ENCODE results near the gene JARID2. TPM values are rescaled to one million over a fixed set of nuclear protein-coding genes. Genes with fewer than 3 reads are reported as not detected.

Gene JARID2
- total and polyA plus RNA-seq, 3 experiments from 2014 or later: 12.0 to 25.5 (median 25.0) TPM

DNA sequence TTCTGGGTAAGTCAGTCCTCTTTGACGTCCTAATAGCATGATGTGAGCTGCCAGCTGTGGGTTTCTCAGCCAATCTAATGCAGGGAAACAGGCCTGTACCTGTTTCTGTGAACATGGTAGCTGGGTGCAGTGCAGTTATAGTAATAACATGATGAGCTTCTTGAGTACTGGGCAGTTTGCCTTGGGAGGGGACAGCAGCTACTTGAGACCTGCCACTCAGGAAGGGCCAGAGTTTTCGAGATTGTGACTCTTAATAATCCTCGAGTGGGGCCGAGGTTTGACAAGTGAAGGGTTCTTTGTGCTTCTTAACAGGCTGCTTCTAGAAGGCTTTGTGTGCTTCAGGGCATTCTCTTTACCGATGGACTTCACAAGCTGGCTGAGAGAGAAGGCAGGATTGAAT lies 180.1 kb downstream of the JARID2 start:
- Histone ChIP-seq H3K4me1 (ENCODE audit: insufficient read depth, low read length) (peaks cover 44% of the 10 kb centered on the region), H3K36me3 (ENCODE audit: insufficient read depth, low read length) (no peaks in the 10 kb centered on the region), H3K27me3 (ENCODE audit: insufficient read depth, low read length, poor library complexity, severe bottlenecking) (no peaks in the 10 kb centered on the region), H3K9me3 (ENCODE audit: low read length) (no peaks in the 10 kb centered on the region), H3K27ac (ENCODE audit: low read depth, low read length) (no peak overlapping the region), H3K4me3 (ENCODE audit: low read length) (no peak overlapping the region)
- H3K4me1 Mint-ChIP-seq: peaks cover 79 to 93% (median 92%) of the 10 kb centered on the region in 3 donors
- DNase-seq: no peak
- H3K27me3 Mint-ChIP-seq: no peaks in the 10 kb centered on the region
- peak overlapping the region in 1 of 8 donors; percentile 17 for H3K27ac Mint-ChIP-seq
- peaks cover 0 to 2% (median 0%) of the 10 kb centered on the region in 5 donors for H3K9me3 Mint-ChIP-seq
- peaks cover 0 to 7% (median 5%) of the 10 kb centered on the region in 3 donors for H3K36me3 Mint-ChIP-seq
- no peak overlapping the region for H3K4me3 Mint-ChIP-seq
- POLR2A ChIA-PET: no interaction called here
- CTCF ChIA-PET: no interaction called here

GRCh38 chr6:15426395-15426794 lies 180.5 kb downstream of the JARID2 start:
- Histone ChIP-seq H3K4me3 (ENCODE audit: low read length) (no peak overlapping the region), H3K27me3 (ENCODE audit: insufficient read depth, low read length, poor library complexity, severe bottlenecking) (no peaks in the 10 kb centered on the region), H3K9me3 (ENCODE audit: low read length) (no peaks in the 10 kb centered on the region), H3K27ac (ENCODE audit: low read depth, low read length) (no peak overlapping the region), H3K4me1 (ENCODE audit: insufficient read depth, low read length) (peaks cover 40% of the 10 kb centered on the region), H3K36me3 (ENCODE audit: insufficient read depth, low read length) (no peaks in the 10 kb centered on the region)
- Mint-ChIP-seq H3K4me1 (peaks cover 79 to 93% (median 92%) of the 10 kb centered on the region in 3 donors), H3K27me3 (no peaks in the 10 kb centered on the region), H3K9me3 (no peaks in the 10 kb centered on the region), H3K27ac (peak overlapping the region in 1 of 8 donors; percentile 12), H3K4me3 (no peak overlapping the region), H3K36me3 (peaks cover 0 to 7% (median 5%) of the 10 kb centered on the region in 3 donors)
- no peak for DNase-seq
- ChIA-PET CTCF (no interaction called here), POLR2A (no interaction called here)

DNA sequence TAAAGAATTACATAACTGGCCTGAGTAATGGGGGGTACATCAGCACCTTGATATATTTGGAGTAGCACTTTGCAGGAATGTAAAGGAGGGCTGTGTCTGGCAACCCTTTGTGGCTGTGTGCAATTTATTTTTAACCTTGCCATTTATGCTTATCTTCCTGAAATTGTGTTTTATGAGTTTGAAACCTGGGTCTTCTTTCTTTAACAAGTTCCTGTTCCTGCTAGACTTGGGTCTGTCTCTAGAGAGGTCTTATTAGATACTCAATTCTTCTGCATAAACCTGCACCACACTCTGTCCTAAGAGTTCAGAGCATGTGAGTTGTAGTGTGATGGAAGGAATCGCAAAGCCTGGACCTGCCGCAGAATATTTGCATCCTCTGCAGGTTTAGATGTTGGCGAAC lies 181.0 kb downstream of the JARID2 start:
- H3K36me3 Mint-ChIP-seq: peaks cover 0 to 7% (median 5%) of the 10 kb centered on the region in 3 donors
- peaks cover 79 to 93% (median 92%) of the 10 kb centered on the region in 3 donors for H3K4me1 Mint-ChIP-seq
- POLR2A ChIA-PET: interaction anchor here (0.5 kb wide), 1 partner anchor 1538 kb away, joined by 3 read pairs; no protein-coding TSS in a partner anchor

GRCh38 chr6:15427331-15428070 lies 181.6 kb downstream of the JARID2 start:
- Mint-ChIP-seq H3K4me1 (peaks cover 79 to 93% (median 92%) of the 10 kb centered on the region in 3 donors), H3K36me3 (peaks cover 0 to 7% (median 5%) of the 10 kb centered on the region in 3 donors), H3K4me3 (no peak overlapping the region), H3K27me3 (no peaks in the 10 kb centered on the region), H3K9me3 (no peaks in the 10 kb centered on the region), H3K27ac (peak overlapping the region in 2 of 8 donors; percentile 5 to 39)
- Histone ChIP-seq H3K4me1 (ENCODE audit: insufficient read depth, low read length) (peaks cover 32% of the 10 kb centered on the region), H3K9me3 (ENCODE audit: low read length) (no peaks in the 10 kb centered on the region), H3K27ac (ENCODE audit: low read depth, low read length) (no peak overlapping the region), H3K36me3 (ENCODE audit: insufficient read depth, low read length) (no peaks in the 10 kb centered on the region), H3K27me3 (ENCODE audit: insufficient read depth, low read length, poor library complexity, severe bottlenecking) (no peaks in the 10 kb centered on the region), H3K4me3 (ENCODE audit: low read length) (no peak overlapping the region)
- no peak for DNase-seq
- POLR2A ChIA-PET: interaction anchor here (0.5 kb wide), 1 partner anchor 1538 kb away, joined by 3 read pairs; no protein-coding TSS in a partner anchor
- CTCF ChIA-PET: no interaction called here

More for the DNA sequence above, 181.0 kb downstream of the JARID2 start:
- CTCF ChIA-PET: no interaction called here
- Histone ChIP-seq H3K9me3 (ENCODE audit: low read length) (no peaks in the 10 kb centered on the region), H3K27ac (ENCODE audit: low read depth, low read length) (no peak overlapping the region), H3K36me3 (ENCODE audit: insufficient read depth, low read length) (no peaks in the 10 kb centered on the region), H3K4me1 (ENCODE audit: insufficient read depth, low read length) (peaks cover 35% of the 10 kb centered on the region), H3K27me3 (ENCODE audit: insufficient read depth, low read length, poor library complexity, severe bottlenecking) (no peaks in the 10 kb centered on the region), H3K4me3 (ENCODE audit: low read length) (no peak overlapping the region)
- no peak for DNase-seq
- Mint-ChIP-seq H3K27me3 (no peaks in the 10 kb centered on the region), H3K9me3 (no peaks in the 10 kb centered on the region), H3K4me3 (no peak overlapping the region), H3K27ac (peak overlapping the region in 3 of 8 donors; percentile 9 to 37 (median 12))

- Histone ChIP-seq H3K27ac (ENCODE audit: low read depth, low read length) (no peak overlapping the region), H3K27me3 (ENCODE audit: insufficient read depth, low read length, poor library complexity, severe bottlenecking) (no peaks in the 10 kb centered on the region), H3K9me3 (ENCODE audit: low read length) (no peaks in the 10 kb centered on the region), H3K36me3 (ENCODE audit: insufficient read depth, low read length) (no peaks in the 10 kb centered on the region), H3K4me1 (ENCODE audit: insufficient read depth, low read length) (peaks cover 41% of the 10 kb centered on the region), H3K4me3 (ENCODE audit: low read length) (no peak overlapping the region)
- H3K4me1 Mint-ChIP-seq: peaks cover 80 to 94% (median 94%) of the 10 kb centered on the region in 3 donors
- H3K27me3 Mint-ChIP-seq: no peaks in the 10 kb centered on the region
- CTCF ChIA-PET: no interaction called here
- POLR2A ChIA-PET: no interaction called here
- no peak overlapping the region for H3K4me3 Mint-ChIP-seq
- no peak for DNase-seq
- no peaks in the 10 kb centered on the region for H3K9me3 Mint-ChIP-seq
- H3K36me3 Mint-ChIP-seq: peaks cover 0 to 4% (median 0%) of the 10 kb centered on the region in 3 donors
- H3K27ac Mint-ChIP-seq: no peak overlapping the region
Observed at GRCh38 chr6:15429141-15430110, 183.6 kb downstream of the JARID2 start.

DNA sequence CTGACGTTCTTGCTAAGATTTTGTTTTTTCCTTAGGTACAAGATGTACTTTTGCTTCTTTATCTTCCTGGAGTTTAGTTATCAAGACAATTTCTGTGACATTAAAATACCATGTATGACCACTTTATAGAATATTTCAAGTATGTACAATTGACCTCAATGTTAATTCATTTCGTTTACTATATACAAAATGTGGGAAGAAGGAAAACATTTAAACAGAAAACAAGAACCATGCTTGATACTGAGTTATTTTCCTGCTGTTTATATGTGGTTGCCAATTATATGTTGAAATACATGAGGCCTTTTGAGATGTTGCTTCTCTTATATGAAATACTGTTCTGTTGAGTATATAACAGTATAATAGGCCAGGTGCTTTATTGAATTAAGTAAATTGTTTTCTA lies 184.3 kb downstream of the JARID2 start:
- H3K27ac ChIP-seq (ENCODE audit: low read depth, low read length): no peak overlapping the region
- no peaks in the 10 kb centered on the region for H3K36me3 ChIP-seq (ENCODE audit: insufficient read depth, low read length)
- H3K9me3 ChIP-seq (ENCODE audit: low read length): no peaks in the 10 kb centered on the region
- Mint-ChIP-seq H3K9me3 (peaks cover 0 to 3% (median 0%) of the 10 kb centered on the region in 5 donors), H3K36me3 (peaks cover 0 to 1% (median 0%) of the 10 kb centered on the region in 3 donors), H3K4me3 (no peak overlapping the region), H3K4me1 (peaks cover 87 to 98% (median 97%) of the 10 kb centered on the region in 3 donors), H3K27ac (no peak overlapping the region), H3K27me3 (no peaks in the 10 kb centered on the region)
- no peak for DNase-seq
- CTCF ChIA-PET: no interaction called here
- no peak overlapping the region for H3K4me3 ChIP-seq (ENCODE audit: low read length)
- H3K4me1 ChIP-seq (ENCODE audit: insufficient read depth, low read length): peaks cover 47% of the 10 kb centered on the region
- POLR2A ChIA-PET: no interaction called here
- no peaks in the 10 kb centered on the region for H3K27me3 ChIP-seq (ENCODE audit: insufficient read depth, low read length, poor library complexity, severe bottlenecking)

- Mint-ChIP-seq H3K27me3 (no peaks in the 10 kb centered on the region), H3K4me3 (no peak overlapping the region), H3K4me1 (peaks cover 83 to 95% (median 95%) of the 10 kb centered on the region in 3 donors), H3K9me3 (peaks cover 0 to 3% (median 0%) of the 10 kb centered on the region in 5 donors), H3K36me3 (no peaks in the 10 kb centered on the region), H3K27ac (peak overlapping the region in 2 of 8 donors; percentile 52 to 70)
- no peak for DNase-seq
- Histone ChIP-seq H3K4me3 (ENCODE audit: low read length) (no peak overlapping the region), H3K27me3 (ENCODE audit: insufficient read depth, low read length, poor library complexity, severe bottlenecking) (no peaks in the 10 kb centered on the region), H3K36me3 (ENCODE audit: insufficient read depth, low read length) (no peaks in the 10 kb centered on the region), H3K4me1 (ENCODE audit: insufficient read depth, low read length) (peaks cover 50% of the 10 kb centered on the region), H3K9me3 (ENCODE audit: low read length) (no peaks in the 10 kb centered on the region), H3K27ac (ENCODE audit: low read depth, low read length) (no peak overlapping the region)
- CTCF ChIA-PET: interaction anchor here (0.8 to 1.5 kb wide), 2 partner anchors 10 to 11 kb away, joined by 3 to 4 read pairs; no protein-coding TSS in a partner anchor
- POLR2A ChIA-PET: no interaction called here
Observed at GRCh38 chr6:15430931-15431405, 185.1 kb downstream of the JARID2 start.
